Vagina (tissue), 2 donors: ENCODE results near the gene LTK. TPM values are rescaled to one million over a fixed set of nuclear protein-coding genes. Genes with fewer than 3 reads are reported as not detected.

Experiments
- DNase-seq, 2 donors: peaks; one replicate each; pipeline ENCODE4 v3.0.0-alpha.2; 2017; ENCODE audit errors: extremely low spot score in 2 of 2
- H3K27ac ChIP-seq: fragments of 200-600 bp; sonication (generic); one replicate; pipeline ENCODE4 v1.5.1; 2019
- H3K27me3 ChIP-seq: fragments of 200-600 bp; sonication (generic); one replicate; pipeline ENCODE4 v1.5.1; 2019
- H3K36me3 ChIP-seq, 2 donors: fragments of 200-600 bp; sonication (generic); one replicate each; pipeline ENCODE4 v1.5.1; 2017 to 2019
- H3K4me1 ChIP-seq: fragments of 200-600 bp; sonication (generic); one replicate; pipeline ENCODE4 v1.5.1; 2019
- H3K4me3 ChIP-seq, 2 donors: fragments of 200-600 bp; sonication (generic); 1 replicate in 1 of 2; 2 replicates in 1 of 2; pipeline ENCODE4 v1.5.1; 2016 to 2019
- H3K9me3 ChIP-seq: fragments of 200-600 bp; sonication (generic); one replicate; pipeline ENCODE4 v1.5.1; 2019
- CTCF ChIP-seq, 3 experiments: fragments of 450-650 bp in 2 of 3; fragments of 200-600 bp in 1 of 3; sonication (generic) in 1 of 3; IDR thresholded peaks; one replicate each; pipeline ENCODE4 v1.5.1; 2017 to 2019; ENCODE audit warnings: antibody characterized with exemption in 3 of 3, mild to moderate bottlenecking in 2 of 3, moderate library complexity in 2 of 3
- POLR2A ChIP-seq, 2 donors: fragments of 450-650 bp; IDR thresholded peaks; one replicate each; pipeline ENCODE4 v1.6.1; 2017; ENCODE audit warnings: antibody characterized with exemption in 2 of 2, mild to moderate bottlenecking in 2 of 2, moderate library complexity in 2 of 2
- POLR2AphosphoS5 ChIP-seq, 2 donors: sonication (generic); formaldehyde crosslinking; IDR thresholded peaks; one replicate each; pipeline ENCODE4 v1.9.0; 2017; ENCODE audit warnings: antibody characterized with exemption in 2 of 2, mild to moderate bottlenecking in 2 of 2, low read depth in 1 of 2; ENCODE audit not compliant: insufficient read depth in 1 of 2
- intact Hi-C: fragments of 100-400 bp; cut with DNase I; formaldehyde crosslinking; loops from one replicate; pipeline ENCODE4 v1.15.1; 2023
- total RNA-seq: library from RNA; depleted of rRNA; stranded (reverse); fragments of >200 nt; gene quantifications from one replicate; pipeline ENCODE4 v1.2.3, GENCODE V29; 2016

The LTK gene
- total RNA-seq, 1 donor from 2014 or later = 1.5 TPM

- TF ChIP-seq CTCF (IDR thresholded peaks at IDR 0.05) (no peak), POLR2AphosphoS5 (IDR thresholded peaks at IDR 0.05; ENCODE audit: insufficient read depth in 1 of 2, low read depth in 1 of 2) (no peak), POLR2A (IDR thresholded peaks at IDR 0.05) (no peak)
- intact Hi-C loops = no loop called here
- Histone ChIP-seq H3K27ac (no peak overlapping the region), H3K4me1 (peaks cover 23% of the 10 kb centered on the region), H3K36me3 (no peaks in the 10 kb centered on the region), H3K9me3 (no peaks in the 10 kb centered on the region), H3K4me3 (no peak overlapping the region), H3K27me3 (no peaks in the 10 kb centered on the region)
- no peak for DNase-seq
Observed at GRCh38 chr15:41503669-41504010, 10.0 kb downstream of the LTK start.

GRCh38 chr15:41502795-41503668, 10.6 kb downstream of the LTK start:
- Histone ChIP-seq H3K27ac (no peak overlapping the region), H3K36me3 (no peaks in the 10 kb centered on the region), H3K9me3 (no peaks in the 10 kb centered on the region), H3K27me3 (no peaks in the 10 kb centered on the region), H3K4me1 (peaks cover 23% of the 10 kb centered on the region), H3K4me3 (peak overlapping the region; percentile 19 to 38)
- TF ChIP-seq POLR2A (IDR thresholded peaks at IDR 0.05) (no peak), CTCF (IDR thresholded peaks at IDR 0.05) (no peak), POLR2AphosphoS5 (IDR thresholded peaks at IDR 0.05; ENCODE audit: insufficient read depth in 1 of 2, low read depth in 1 of 2) (no peak)
- intact Hi-C loops = no loop called here
- no peak for DNase-seq

- intact Hi-C loops = no loop called here
- Histone ChIP-seq H3K4me3 (peak overlapping the region; percentile 19 to 38), H3K4me1 (peaks cover 23% of the 10 kb centered on the region), H3K27me3 (no peaks in the 10 kb centered on the region), H3K9me3 (no peaks in the 10 kb centered on the region), H3K36me3 (no peaks in the 10 kb centered on the region), H3K27ac (no peak overlapping the region)
- no peak for TF ChIP-seq POLR2A (IDR thresholded peaks at IDR 0.05)
- TF ChIP-seq CTCF (IDR thresholded peaks at IDR 0.05) = no peak
- no peak for TF ChIP-seq POLR2AphosphoS5 (IDR thresholded peaks at IDR 0.05; ENCODE audit: insufficient read depth in 1 of 2, low read depth in 1 of 2)
- DNase-seq = no peak
Observed at GRCh38 chr15:41501931-41502794, 11.5 kb downstream of the LTK start.

- H3K36me3 ChIP-seq = no peaks in the 10 kb centered on the region
- DNase-seq = no peak
- H3K27me3 ChIP-seq = no peaks in the 10 kb centered on the region
- H3K4me3 ChIP-seq = peak overlapping the region; percentile 19 to 38
- TF ChIP-seq POLR2A (IDR thresholded peaks at IDR 0.05) (no peak), POLR2AphosphoS5 (IDR thresholded peaks at IDR 0.05; ENCODE audit: insufficient read depth in 1 of 2, low read depth in 1 of 2) (no peak), CTCF (IDR thresholded peaks at IDR 0.05) (no peak)
- H3K9me3 ChIP-seq = no peaks in the 10 kb centered on the region
- no peak overlapping the region for H3K27ac ChIP-seq
- intact Hi-C loops = no loop called here
- H3K4me1 ChIP-seq = peaks cover 23% of the 10 kb centered on the region
Observed at GRCh38 chr15:41501191-41501917, 12.3 kb downstream of the LTK start.
